Measurements from ENCODE around the gene THRAP3. TPM values are rescaled to one million over a fixed set of nuclear protein-coding genes. Genes with fewer than 3 reads are reported as not detected.

Gene THRAP3
- total RNA-seq, 5 donors from 2014 or later (not counting 1 experiment from before 2014, with no cell fraction given) = 75.2 to 111 (median 101) TPM

GRCh38 chr1:36326499-36326898, 102.3 kb downstream of the THRAP3 start:
- no peaks in the 10 kb centered on the region for H3K9me3 Mint-ChIP-seq
- CTCF ChIA-PET = interaction anchor here in 1 of 2 donors (0.5 to 0.8 kb wide), 2 partner anchors 31 to 192 kb away, joined by 3 to 7 read pairs; no protein-coding TSS in a partner anchor
- H3K4me1 Mint-ChIP-seq = peaks cover 16 to 22% (median 17%) of the 10 kb centered on the region in 3 donors
- no peaks in the 10 kb centered on the region for H3K9me3 ChIP-seq
- H3K27me3 Mint-ChIP-seq = peaks cover 0 to 2% of the 10 kb centered on the region in 2 donors
- ATAC-seq (replicated peaks in 1 of 4) (no peak), DNase-seq (no peak)
- H3K36me3 ChIP-seq (ENCODE audit: control insufficient read depth in 2 of 2, extremely low read depth in 1 of 2, insufficient read depth in 1 of 2, low read length in 1 of 2) = no peaks in the 10 kb centered on the region
- H3K4me3 Mint-ChIP-seq = no peak overlapping the region
- H3K27ac Mint-ChIP-seq = no peak overlapping the region
- peaks cover 0 to 26% of the 10 kb centered on the region in 2 experiments for H3K27me3 ChIP-seq (replicated peaks in 1 of 2; ENCODE audit: control insufficient read depth in 2 of 2, extremely low read depth in 1 of 2, insufficient read depth in 2 of 2, low read length in 1 of 2)
- no peak overlapping the region for H3K4me3 ChIP-seq (ENCODE audit: control insufficient read depth in 1 of 2, extremely low read depth in 1 of 2, low read length in 1 of 2)
- no peaks in the 10 kb centered on the region for H3K36me3 Mint-ChIP-seq
- WGBS (ENCODE audit: insufficient coverage) = 78% methylated on average over 3 of the region's 6 CpGs
- H3K4me1 ChIP-seq (ENCODE audit: control insufficient read depth in 1 of 2, extremely low read depth in 1 of 2, insufficient read depth in 2 of 2, low read length in 2 of 2) = peaks cover 7 to 23% of the 10 kb centered on the region in 2 experiments
- POLR2A ChIA-PET = no interaction called here
- no peak overlapping the region for H3K27ac ChIP-seq (ENCODE audit: low read length)

- CTCF ChIA-PET = no interaction called here
- Histone ChIP-seq H3K27ac (ENCODE audit: low read length) (no peak overlapping the region), H3K4me1 (ENCODE audit: control insufficient read depth in 1 of 2, extremely low read depth in 1 of 2, insufficient read depth in 2 of 2, low read length in 2 of 2) (peaks cover 7 to 16% of the 10 kb centered on the region in 2 experiments), H3K27me3 (replicated peaks in 1 of 2; ENCODE audit: control insufficient read depth in 2 of 2, extremely low read depth in 1 of 2, insufficient read depth in 2 of 2, low read length in 1 of 2) (peaks cover 0 to 26% of the 10 kb centered on the region in 2 experiments), H3K36me3 (ENCODE audit: control insufficient read depth in 2 of 2, extremely low read depth in 1 of 2, insufficient read depth in 1 of 2, low read length in 1 of 2) (no peaks in the 10 kb centered on the region), H3K4me3 (ENCODE audit: control insufficient read depth in 1 of 2, extremely low read depth in 1 of 2, low read length in 1 of 2) (no peak overlapping the region), H3K9me3 (no peaks in the 10 kb centered on the region)
- H3K36me3 Mint-ChIP-seq = no peaks in the 10 kb centered on the region
- H3K4me3 Mint-ChIP-seq = no peak overlapping the region
- ATAC-seq (replicated peaks in 1 of 4) = no peak
- no peaks in the 10 kb centered on the region for H3K9me3 Mint-ChIP-seq
- POLR2A ChIA-PET = no interaction called here
- peaks cover 0 to 2% of the 10 kb centered on the region in 2 donors for H3K27me3 Mint-ChIP-seq
- no peak overlapping the region for H3K27ac Mint-ChIP-seq
- H3K4me1 Mint-ChIP-seq = peaks cover 12 to 17% (median 12%) of the 10 kb centered on the region in 3 donors
- 81% methylated on average over 9 of the region's 9 CpGs for WGBS (ENCODE audit: insufficient coverage)
- DNase-seq = no peak
These were observed 103.3 kb downstream of the THRAP3 start for GRCh38 chr1:36327421-36328087.

- Histone ChIP-seq H3K4me3 (ENCODE audit: control insufficient read depth in 1 of 2, extremely low read depth in 1 of 2, low read length in 1 of 2) (no peak overlapping the region), H3K27ac (ENCODE audit: low read length) (no peak overlapping the region), H3K9me3 (no peaks in the 10 kb centered on the region), H3K36me3 (ENCODE audit: control insufficient read depth in 2 of 2, extremely low read depth in 1 of 2, insufficient read depth in 1 of 2, low read length in 1 of 2) (no peaks in the 10 kb centered on the region), H3K4me1 (ENCODE audit: control insufficient read depth in 1 of 2, extremely low read depth in 1 of 2, insufficient read depth in 2 of 2, low read length in 2 of 2) (peaks cover 7 to 11% of the 10 kb centered on the region in 2 experiments), H3K27me3 (replicated peaks in 1 of 2; ENCODE audit: control insufficient read depth in 2 of 2, extremely low read depth in 1 of 2, insufficient read depth in 2 of 2, low read length in 1 of 2) (peaks cover 0 to 26% of the 10 kb centered on the region in 2 experiments)
- 81% methylated on average over 3 of the region's 6 CpGs for WGBS (ENCODE audit: insufficient coverage)
- DNase-seq (no peak), ATAC-seq (replicated peaks in 1 of 4) (no peak)
- CTCF ChIA-PET = no interaction called here
- H3K4me1 Mint-ChIP-seq = peaks cover 9 to 14% (median 12%) of the 10 kb centered on the region in 3 donors
- peaks cover 0 to 2% of the 10 kb centered on the region in 2 donors for H3K27me3 Mint-ChIP-seq
- POLR2A ChIA-PET = no interaction called here
- no peak overlapping the region for H3K27ac Mint-ChIP-seq
- H3K36me3 Mint-ChIP-seq = no peaks in the 10 kb centered on the region
- H3K9me3 Mint-ChIP-seq = no peaks in the 10 kb centered on the region
- no peak overlapping the region for H3K4me3 Mint-ChIP-seq
These were observed 103.8 kb downstream of the THRAP3 start for GRCh38 chr1:36328088-36328480.

- H3K27me3 Mint-ChIP-seq = peaks cover 0 to 2% of the 10 kb centered on the region in 2 donors
- H3K4me1 Mint-ChIP-seq = peaks cover 8 to 13% (median 12%) of the 10 kb centered on the region in 3 donors
- DNase-seq (no peak), ATAC-seq (replicated peaks in 1 of 4) (no peak)
- Histone ChIP-seq H3K4me3 (ENCODE audit: control insufficient read depth in 1 of 2, extremely low read depth in 1 of 2, low read length in 1 of 2) (no peak overlapping the region), H3K27me3 (replicated peaks in 1 of 2; ENCODE audit: control insufficient read depth in 2 of 2, extremely low read depth in 1 of 2, insufficient read depth in 2 of 2, low read length in 1 of 2) (peaks cover 0 to 25% of the 10 kb centered on the region in 2 experiments), H3K9me3 (no peaks in the 10 kb centered on the region), H3K36me3 (ENCODE audit: control insufficient read depth in 2 of 2, extremely low read depth in 1 of 2, insufficient read depth in 1 of 2, low read length in 1 of 2) (no peaks in the 10 kb centered on the region), H3K4me1 (ENCODE audit: control insufficient read depth in 1 of 2, extremely low read depth in 1 of 2, insufficient read depth in 2 of 2, low read length in 2 of 2) (peaks cover 6 to 10% of the 10 kb centered on the region in 2 experiments), H3K27ac (ENCODE audit: low read length) (no peak overlapping the region)
- no peaks in the 10 kb centered on the region for H3K9me3 Mint-ChIP-seq
- no peaks in the 10 kb centered on the region for H3K36me3 Mint-ChIP-seq
- no peak overlapping the region for H3K4me3 Mint-ChIP-seq
- WGBS (ENCODE audit: insufficient coverage) = 71% methylated on average over 2 of the region's 6 CpGs
- ChIA-PET CTCF (no interaction called here), POLR2A (no interaction called here)
- H3K27ac Mint-ChIP-seq = no peak overlapping the region
These were observed 104.5 kb downstream of the THRAP3 start for GRCh38 chr1:36328713-36329112.

GRCh38 chr1:36329817-36330216, 105.6 kb downstream of the THRAP3 start:
- WGBS (ENCODE audit: insufficient coverage) = 80% methylated on average over 8 of the region's 9 CpGs
- Histone ChIP-seq H3K36me3 (ENCODE audit: control insufficient read depth in 2 of 2, extremely low read depth in 1 of 2, insufficient read depth in 1 of 2, low read length in 1 of 2) (no peaks in the 10 kb centered on the region), H3K27me3 (replicated peaks in 1 of 2; ENCODE audit: control insufficient read depth in 2 of 2, extremely low read depth in 1 of 2, insufficient read depth in 2 of 2, low read length in 1 of 2) (peaks cover 0 to 22% of the 10 kb centered on the region in 2 experiments), H3K4me1 (ENCODE audit: control insufficient read depth in 1 of 2, extremely low read depth in 1 of 2, insufficient read depth in 2 of 2, low read length in 2 of 2) (no peaks in the 10 kb centered on the region), H3K4me3 (ENCODE audit: control insufficient read depth in 1 of 2, extremely low read depth in 1 of 2, low read length in 1 of 2) (no peak overlapping the region), H3K9me3 (no peaks in the 10 kb centered on the region), H3K27ac (ENCODE audit: low read length) (no peak overlapping the region)
- Mint-ChIP-seq H3K4me3 (no peak overlapping the region), H3K9me3 (no peaks in the 10 kb centered on the region), H3K27me3 (peaks cover 0 to 2% of the 10 kb centered on the region in 2 donors), H3K4me1 (peaks cover 0 to 3% (median under 1%) of the 10 kb centered on the region in 3 donors), H3K27ac (no peak overlapping the region), H3K36me3 (no peaks in the 10 kb centered on the region)
- ATAC-seq (replicated peaks in 1 of 4) = no peak
- ChIA-PET POLR2A (no interaction called here), CTCF (no interaction called here)
- no peak for DNase-seq

- ATAC-seq (replicated peaks in 1 of 4) = no peak
- no peaks in the 10 kb centered on the region for H3K4me1 ChIP-seq (ENCODE audit: control insufficient read depth in 1 of 2, extremely low read depth in 1 of 2, insufficient read depth in 2 of 2, low read length in 2 of 2)
- no peaks in the 10 kb centered on the region for H3K36me3 Mint-ChIP-seq
- no peak overlapping the region for H3K27ac ChIP-seq (ENCODE audit: low read length)
- DNase-seq = no peak
- peaks cover 0 to 18% of the 10 kb centered on the region in 2 experiments for H3K27me3 ChIP-seq (replicated peaks in 1 of 2; ENCODE audit: control insufficient read depth in 2 of 2, extremely low read depth in 1 of 2, insufficient read depth in 2 of 2, low read length in 1 of 2)
- 95% methylated on average over 15 of the region's 15 CpGs for WGBS (ENCODE audit: insufficient coverage)
- peaks cover 0 to 3% (median 0%) of the 10 kb centered on the region in 3 donors for H3K4me1 Mint-ChIP-seq
- H3K27ac Mint-ChIP-seq = no peak overlapping the region
- H3K4me3 Mint-ChIP-seq = no peak overlapping the region
- no peaks in the 10 kb centered on the region for H3K9me3 Mint-ChIP-seq
- peaks cover 0 to 2% of the 10 kb centered on the region in 2 donors for H3K27me3 Mint-ChIP-seq
- no peaks in the 10 kb centered on the region for H3K36me3 ChIP-seq (ENCODE audit: control insufficient read depth in 2 of 2, extremely low read depth in 1 of 2, insufficient read depth in 1 of 2, low read length in 1 of 2)
- CTCF ChIA-PET = no interaction called here
- POLR2A ChIA-PET = no interaction called here
- no peak overlapping the region for H3K4me3 ChIP-seq (ENCODE audit: control insufficient read depth in 1 of 2, extremely low read depth in 1 of 2, low read length in 1 of 2)
- no peaks in the 10 kb centered on the region for H3K9me3 ChIP-seq
These were observed 106.7 kb downstream of the THRAP3 start for GRCh38 chr1:36330940-36331339.
